Activated CD8-positive, alpha-beta memory T cell treated with anti-CD3 and anti-CD28 coated beads, Interleukin-2, amount 10 ng/mL, durations not matched to agents 7 days and 5 days (primary cell): Measurements from ENCODE around the gene SYDE1. TPM values are rescaled to one million over a fixed set of nuclear protein-coding genes. Genes with fewer than 3 reads are reported as not detected.
"Not testable (repeated sequence)": the region's sequence is repeated elsewhere in the genome, so short reads cannot be mapped to it uniquely, and the experiment has no call there.

Source experiments
- ATAC-seq: fragments of 150-1000 bp; cut with Tn5 transposase; one replicate; pipeline ENCODE4 v1.10.0; 2021; ENCODE audit warnings: moderate library complexity
- CTCF ChIA-PET: fragments of 350-600 bp; sonication (Branson Sonifier 250); formaldehyde crosslinking; loops from one replicate; lab custom pipeline; 2021; ENCODE audit warnings: antibody characterized with exemption; lab: Charles Lee
- DNase-seq: peaks from one replicate; pipeline ENCODE4 v3.0.0-alpha.2; 2020
- H3K27ac Mint-ChIP-seq: one replicate; pipeline ENCODE4 v1.8.0; 2021; ENCODE audit warnings: mild to moderate bottlenecking, mixed read lengths
- H3K27me3 Mint-ChIP-seq: one replicate; pipeline ENCODE4 v1.8.0; 2021; ENCODE audit warnings: mixed read lengths
- H3K36me3 Mint-ChIP-seq: one replicate; pipeline ENCODE4 v1.8.0; 2021; ENCODE audit warnings: mild to moderate bottlenecking, mixed read lengths
- H3K4me1 Mint-ChIP-seq: one replicate; pipeline ENCODE4 v1.8.0; 2021; ENCODE audit warnings: mixed read lengths
- H3K4me3 Mint-ChIP-seq: one replicate; pipeline ENCODE4 v1.8.0; 2021; ENCODE audit warnings: mild to moderate bottlenecking, moderate library complexity, mixed read lengths
- H3K9me3 Mint-ChIP-seq: one replicate; pipeline ENCODE4 v1.8.0; 2022; ENCODE audit warnings: low read depth, mixed read lengths
- total RNA-seq, 2 experiments: library from RNA; stranded (reverse); gene quantifications; one replicate each; pipeline ENCODE4 v1.2.3, GENCODE V29; 2021

The SYDE1 gene, protein sequence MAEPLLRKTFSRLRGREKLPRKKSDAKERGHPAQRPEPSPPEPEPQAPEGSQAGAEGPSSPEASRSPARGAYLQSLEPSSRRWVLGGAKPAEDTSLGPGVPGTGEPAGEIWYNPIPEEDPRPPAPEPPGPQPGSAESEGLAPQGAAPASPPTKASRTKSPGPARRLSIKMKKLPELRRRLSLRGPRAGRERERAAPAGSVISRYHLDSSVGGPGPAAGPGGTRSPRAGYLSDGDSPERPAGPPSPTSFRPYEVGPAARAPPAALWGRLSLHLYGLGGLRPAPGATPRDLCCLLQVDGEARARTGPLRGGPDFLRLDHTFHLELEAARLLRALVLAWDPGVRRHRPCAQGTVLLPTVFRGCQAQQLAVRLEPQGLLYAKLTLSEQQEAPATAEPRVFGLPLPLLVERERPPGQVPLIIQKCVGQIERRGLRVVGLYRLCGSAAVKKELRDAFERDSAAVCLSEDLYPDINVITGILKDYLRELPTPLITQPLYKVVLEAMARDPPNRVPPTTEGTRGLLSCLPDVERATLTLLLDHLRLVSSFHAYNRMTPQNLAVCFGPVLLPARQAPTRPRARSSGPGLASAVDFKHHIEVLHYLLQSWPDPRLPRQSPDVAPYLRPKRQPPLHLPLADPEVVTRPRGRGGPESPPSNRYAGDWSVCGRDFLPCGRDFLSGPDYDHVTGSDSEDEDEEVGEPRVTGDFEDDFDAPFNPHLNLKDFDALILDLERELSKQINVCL
- under 1 TPM; 0.07 to 0.09 TPM for total RNA-seq

- H3K9me3 Mint-ChIP-seq: peaks cover 13% of the 10 kb centered on the region
- peaks cover 29% of the 10 kb centered on the region for H3K27me3 Mint-ChIP-seq
- no peak within 1 kb of the TSS for H3K27ac Mint-ChIP-seq
- peak within 1 kb of the TSS; percentile 16 for H3K4me3 Mint-ChIP-seq
- ATAC-seq (peak; percentile 39), DNase-seq (no peak)
- H3K36me3 Mint-ChIP-seq: peaks cover 6% of the 10 kb centered on the region
- peaks cover 7% of the 10 kb centered on the region for H3K4me1 Mint-ChIP-seq
- CTCF ChIA-PET: interaction anchor here (1.0 kb wide), 1 partner anchor 16 kb away, joined by 4 read pairs; no protein-coding TSS in a partner anchor
These were observed at the start of gene SYDE1 for GRCh38 chr19:15107061-15108010. SYDE1 (plus strand) TSS chr19:15107401; CDS start chr19:15107434, 33 bp downstream.

DNA sequence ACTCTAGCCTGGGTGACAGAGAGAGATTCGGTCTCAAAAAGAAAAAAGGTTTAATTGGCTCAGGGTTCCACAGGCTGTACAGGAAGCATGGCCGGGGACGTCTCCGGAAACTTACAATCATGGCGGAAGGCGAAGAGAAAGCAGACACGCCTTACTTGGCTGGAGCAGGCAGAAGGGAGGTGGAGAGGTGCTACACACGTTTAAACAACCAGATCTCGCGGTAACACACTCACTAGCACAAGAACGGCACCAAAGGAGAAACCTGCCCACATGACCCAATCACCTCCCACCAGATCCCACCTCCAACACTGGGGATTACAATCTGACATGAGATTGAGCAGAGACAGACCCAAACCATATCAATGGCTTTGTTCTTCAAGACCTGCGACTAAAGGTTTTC, 45.2 kb upstream of the SYDE1 start:
- Mint-ChIP-seq H3K4me3 (no peak overlapping the region), H3K27ac (no peak overlapping the region), H3K27me3 (peaks cover 8% of the 10 kb centered on the region), H3K9me3 (no peaks in the 10 kb centered on the region), H3K4me1 (no peaks in the 10 kb centered on the region), H3K36me3 (no peaks in the 10 kb centered on the region)
- no peak for ATAC-seq
- CTCF ChIA-PET: no interaction called here
- DNase-seq: no peak

DNA sequence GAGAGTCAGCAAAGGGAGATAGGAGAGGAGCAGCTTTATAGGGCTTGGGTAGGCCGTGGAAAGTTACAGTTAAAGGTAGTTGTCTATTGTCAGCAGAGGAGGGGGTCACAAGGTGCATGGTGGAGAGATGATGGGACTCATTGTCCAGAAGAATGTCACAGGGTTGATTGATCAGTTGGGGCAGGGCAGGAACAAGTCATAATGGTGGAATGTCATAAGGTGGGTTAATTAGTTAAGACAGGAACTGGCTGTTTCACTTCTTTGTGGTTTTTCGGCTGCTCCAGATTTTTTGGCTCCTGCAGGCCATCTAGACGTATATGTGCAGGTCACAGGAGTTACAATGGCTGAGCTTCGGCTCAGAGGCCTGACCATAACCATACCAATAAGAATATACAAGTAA, 36.8 kb upstream of the SYDE1 start:
- ATAC-seq, H3K27ac Mint-ChIP-seq, CTCF ChIA-PET, H3K9me3 Mint-ChIP-seq, DNase-seq, H3K36me3 Mint-ChIP-seq, H3K4me1 Mint-ChIP-seq, H3K27me3 Mint-ChIP-seq, H3K4me3 Mint-ChIP-seq: not testable (repeated sequence)

GRCh38 chr19:15072930-15073647, 34.1 kb upstream of the SYDE1 start:
- Mint-ChIP-seq H3K36me3 (no peaks in the 10 kb centered on the region), H3K4me3 (no peak overlapping the region), H3K4me1 (no peaks in the 10 kb centered on the region), H3K27me3 (no peaks in the 10 kb centered on the region), H3K9me3 (no peaks in the 10 kb centered on the region), H3K27ac (no peak overlapping the region)
- CTCF ChIA-PET: interaction anchor here (1.2 kb wide), 1 partner anchor 19 kb away, joined by 3 read pairs; no protein-coding TSS in a partner anchor
- DNase-seq: no peak
- no peak for ATAC-seq

- H3K27ac Mint-ChIP-seq: no peak overlapping the region
- no peaks in the 10 kb centered on the region for H3K4me1 Mint-ChIP-seq
- no peaks in the 10 kb centered on the region for H3K27me3 Mint-ChIP-seq
- no peaks in the 10 kb centered on the region for H3K9me3 Mint-ChIP-seq
- ATAC-seq (no peak), DNase-seq (no peak)
- no peaks in the 10 kb centered on the region for H3K36me3 Mint-ChIP-seq
- CTCF ChIA-PET: interaction anchor here (1.2 kb wide), 1 partner anchor 18 kb away, joined by 3 read pairs; no protein-coding TSS in a partner anchor
- no peak overlapping the region for H3K4me3 Mint-ChIP-seq
These were observed 32.8 kb upstream of the SYDE1 start for GRCh38 chr19:15074371-15074770.

DNA sequence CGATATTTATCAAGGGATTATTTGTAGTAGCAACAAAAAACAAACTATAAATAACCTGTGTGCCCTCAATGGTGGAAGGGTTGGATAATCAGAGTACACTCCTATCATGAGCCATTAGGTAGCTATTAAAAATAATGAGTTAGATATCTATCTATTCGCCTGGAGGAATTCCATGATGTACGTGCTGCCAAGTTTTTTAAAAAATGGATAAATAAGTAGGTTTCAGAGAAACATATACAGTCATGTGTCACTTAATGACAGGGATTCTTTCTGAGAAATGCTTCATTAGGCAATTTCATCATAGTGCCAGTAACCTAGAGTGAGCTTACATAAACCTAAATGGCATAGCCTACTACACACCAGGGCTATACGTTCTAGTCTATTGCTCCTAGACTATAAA, 31.4 kb upstream of the SYDE1 start:
- ATAC-seq (no peak), DNase-seq (no peak)
- Mint-ChIP-seq H3K4me3 (no peak overlapping the region), H3K9me3 (no peaks in the 10 kb centered on the region), H3K27me3 (no peaks in the 10 kb centered on the region), H3K27ac (no peak overlapping the region), H3K4me1 (no peaks in the 10 kb centered on the region), H3K36me3 (no peaks in the 10 kb centered on the region)
- CTCF ChIA-PET: interaction anchor here (1.1 kb wide), 1 partner anchor 17 kb away, joined by 3 read pairs; no protein-coding TSS in a partner anchor

GRCh38 chr19:15080002-15080401, 27.2 kb upstream of the SYDE1 start:
- H3K4me1 Mint-ChIP-seq, H3K9me3 Mint-ChIP-seq, H3K27ac Mint-ChIP-seq, H3K27me3 Mint-ChIP-seq, DNase-seq, H3K36me3 Mint-ChIP-seq, H3K4me3 Mint-ChIP-seq, CTCF ChIA-PET, ATAC-seq: not testable (repeated sequence)

- no peaks in the 10 kb centered on the region for H3K36me3 Mint-ChIP-seq
- H3K27ac Mint-ChIP-seq: no peak within 1 kb of the TSS
- H3K27me3 Mint-ChIP-seq: peaks cover 6% of the 10 kb centered on the region
- ATAC-seq: no peak
- no peaks in the 10 kb centered on the region for H3K9me3 Mint-ChIP-seq
- H3K4me3 Mint-ChIP-seq: no peak within 1 kb of the TSS
- no peaks in the 10 kb centered on the region for H3K4me1 Mint-ChIP-seq
- CTCF ChIA-PET: interaction anchor here (1.1 to 3.4 kb wide), 3 partner anchors 11 to 95 kb away, joined by 3 to 14 read pairs (median 4); no protein-coding TSS in a partner anchor
- DNase-seq: no peak
These were observed 25.3 kb upstream of the SYDE1 start, which contains the start of gene OR1I1 for GRCh38 chr19:15081911-15082310. OR1I1 (plus strand) TSS chr19:15082211; CDS start chr19:15087066, 4,855 bp downstream.

DNA sequence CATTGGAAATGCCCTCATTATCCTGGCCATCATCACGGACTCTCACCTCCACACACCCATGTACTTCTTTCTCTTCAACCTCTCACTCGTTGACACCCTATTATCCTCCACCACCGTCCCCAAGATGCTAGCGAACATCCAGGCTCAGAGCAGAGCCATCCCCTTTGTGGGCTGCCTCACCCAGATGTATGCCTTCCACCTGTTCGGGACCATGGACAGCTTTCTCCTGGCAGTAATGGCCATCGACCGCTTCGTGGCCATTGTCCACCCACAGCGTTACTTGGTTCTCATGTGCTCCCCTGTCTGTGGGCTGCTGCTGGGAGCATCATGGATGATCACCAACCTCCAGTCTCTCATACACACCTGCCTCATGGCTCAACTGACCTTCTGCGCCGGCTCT, 20.0 kb upstream of the SYDE1 start:
- CTCF ChIA-PET: interaction anchor here (1.0 kb wide), 1 partner anchor 14 kb away, joined by 3 read pairs; no protein-coding TSS in a partner anchor
- Mint-ChIP-seq H3K36me3 (no peaks in the 10 kb centered on the region), H3K4me1 (peaks cover 1% of the 10 kb centered on the region), H3K27ac (no peak overlapping the region), H3K4me3 (no peak overlapping the region), H3K9me3 (no peaks in the 10 kb centered on the region), H3K27me3 (peaks cover 6% of the 10 kb centered on the region)
- DNase-seq (no peak), ATAC-seq (no peak)

DNA sequence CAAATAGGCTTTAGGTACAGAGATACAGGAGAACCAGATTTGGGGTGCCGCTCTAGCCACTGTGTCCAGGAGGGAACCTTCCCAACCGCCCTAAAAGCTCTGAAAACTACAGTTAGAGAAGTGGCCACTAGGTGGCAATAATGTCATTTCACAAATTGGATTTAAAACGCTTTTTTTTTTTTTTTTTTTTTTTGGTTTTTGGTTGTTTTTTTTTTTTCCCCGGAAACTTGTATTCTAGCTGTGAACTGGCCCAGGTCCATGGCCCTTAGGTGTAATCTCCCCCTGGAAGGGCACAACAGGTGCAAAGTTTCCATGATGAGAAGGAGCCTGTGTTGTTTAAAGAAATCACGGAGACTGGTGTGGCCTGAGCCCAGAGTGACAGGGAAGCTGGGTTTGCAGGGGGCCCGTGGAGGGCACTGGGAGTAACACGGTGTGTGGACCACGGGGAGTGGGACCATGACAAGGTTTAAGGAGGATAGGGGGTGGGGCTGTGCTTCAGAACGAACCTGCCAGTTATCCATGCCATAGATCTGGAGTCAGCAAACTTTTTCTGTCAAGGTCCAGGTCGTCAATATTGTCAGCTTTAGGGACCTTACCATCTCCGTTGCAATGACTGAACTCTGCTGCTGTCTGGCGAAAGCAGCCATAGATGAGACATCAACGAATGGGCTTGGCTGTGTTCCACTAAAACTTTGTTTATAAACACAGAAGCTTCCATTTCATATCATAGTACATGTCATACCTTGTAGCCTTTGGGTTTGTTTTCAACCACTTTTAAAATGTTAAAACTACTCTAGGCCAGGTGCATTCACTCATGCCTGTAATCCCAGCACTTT, 15.1 kb upstream of the SYDE1 start:
- ATAC-seq (peak; percentile 63), DNase-seq (peak; percentile 61)
- H3K4me1 Mint-ChIP-seq: peaks cover 3% of the 10 kb centered on the region
- no peaks in the 10 kb centered on the region for H3K9me3 Mint-ChIP-seq
- H3K4me3 Mint-ChIP-seq: no peak overlapping the region
- CTCF ChIA-PET: interaction anchor here (0.6 to 5.7 kb wide), 38 partner anchors 9 to 1512 kb away, joined by 3 to 68 read pairs (median 4); partner anchors contain the start of genes AKAP8L, OR1I1 and SYDE1
- no peaks in the 10 kb centered on the region for H3K36me3 Mint-ChIP-seq
- no peak overlapping the region for H3K27ac Mint-ChIP-seq
- H3K27me3 Mint-ChIP-seq: no peaks in the 10 kb centered on the region

DNA sequence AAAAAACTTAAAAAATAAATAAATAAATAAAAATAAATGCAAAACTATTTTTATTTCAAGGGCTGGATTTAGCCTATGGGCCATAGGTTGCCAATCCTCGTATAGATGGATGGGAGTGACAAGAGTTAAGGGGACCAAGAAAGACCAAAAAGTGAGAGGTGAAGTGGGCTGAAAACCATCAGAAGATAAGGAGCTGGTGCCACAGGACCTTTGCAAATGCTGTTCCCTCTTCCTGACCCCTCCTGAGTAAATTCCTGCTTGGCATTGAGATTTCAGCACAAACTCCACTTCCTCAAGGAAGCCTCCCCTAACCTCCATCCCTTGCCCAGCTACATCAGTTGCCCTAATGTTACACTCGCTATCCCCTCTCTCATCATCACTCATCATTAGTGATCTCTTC, 14.2 kb upstream of the SYDE1 start:
- no peak for DNase-seq
- no peak overlapping the region for H3K4me3 Mint-ChIP-seq
- peaks cover 3% of the 10 kb centered on the region for H3K4me1 Mint-ChIP-seq
- H3K27me3 Mint-ChIP-seq: no peaks in the 10 kb centered on the region
- no peaks in the 10 kb centered on the region for H3K9me3 Mint-ChIP-seq
- CTCF ChIA-PET: interaction anchor here (0.9 to 5.7 kb wide), 14 partner anchors 8 to 466 kb away, joined by 3 to 68 read pairs (median 6); partner anchors contain the start of genes AKAP8L and OR1I1
- no peaks in the 10 kb centered on the region for H3K36me3 Mint-ChIP-seq
- no peak for ATAC-seq
- H3K27ac Mint-ChIP-seq: no peak overlapping the region
